Astrocyte of the cerebellum (primary cell): Measurements from ENCODE around the gene TREM2.

Experiments
- DNase-seq: peaks from one replicate; pipeline ENCODE4 v3.0.0-alpha.2; 2011; ENCODE audit warnings: low read depth
- H3K4me3 ChIP-seq: 2 replicates; pipeline ENCODE4 v1.5.1; 2011; ENCODE audit warnings: mild to moderate bottlenecking, low read depth, low read length, moderate library complexity
- CTCF ChIP-seq: IDR thresholded peaks from 2 replicates; pipeline ENCODE4 v1.5.1; 2012; ENCODE audit warnings: low read length, low read depth, moderate library complexity, mild to moderate bottlenecking; ENCODE audit errors: missing control alignments
- in situ Hi-C: cut with HindIII; loops from 2 replicates; pipeline ENCODE4 v1.10.0; 2017; ENCODE audit warnings: low sequenced_read_pairs

Gene TREM2

GRCh38 chr6:41164551-41165120 is 1.7 kb upstream of the TREM2 start:
- no peak overlapping the region for H3K4me3 ChIP-seq
- TF ChIP-seq CTCF: no peak
- no peak for DNase-seq
- in situ Hi-C loops: no loop called here

- DNase-seq: no peak
- TF ChIP-seq CTCF: no peak
- H3K4me3 ChIP-seq: no peak overlapping the region
- in situ Hi-C loops: no loop called here
These were observed 452 bp upstream of the TREM2 start for GRCh38 chr6:41163419-41163717.

GRCh38 chr6:41161851-41162552 is 914 bp downstream of the TREM2 start:
- no peak for TF ChIP-seq CTCF
- DNase-seq: no peak

GRCh38 chr6:41161380-41161779 is 1.5 kb downstream of the TREM2 start:
- H3K4me3 ChIP-seq: no peak overlapping the region
- no peak for DNase-seq
- in situ Hi-C loops: no loop called here
- TF ChIP-seq CTCF: no peak

More at GRCh38 chr6:41161851-41162552, 914 bp downstream of the TREM2 start:
- no peak overlapping the region for H3K4me3 ChIP-seq
- in situ Hi-C loops: no loop called here

- no peak for DNase-seq
These were observed 2.0 kb downstream of the TREM2 start for GRCh38 chr6:41160933-41161332.

GRCh38 chr6:41159415-41160082 is 3.4 kb downstream of the TREM2 start:
- DNase-seq: no peak
- no peak for TF ChIP-seq CTCF
- H3K4me3 ChIP-seq: no peak overlapping the region
- in situ Hi-C loops: no loop called here

More at GRCh38 chr6:41160933-41161332, 2.0 kb downstream of the TREM2 start:
- no peak for TF ChIP-seq CTCF
- no peak overlapping the region for H3K4me3 ChIP-seq
- in situ Hi-C loops: no loop called here
